GM10248 (cell line): Measurements from ENCODE around the gene FAM83E.

Experiments used
- CTCF ChIA-PET: fragments of 300-600 bp; sonication (Branson Sonifier 250); formaldehyde crosslinking; extraction: SDS; loops from one replicate; lab custom pipeline; 2021; ENCODE audit warnings: antibody characterized with exemption; lab: Yijun Ruan, JAX
- POLR2A ChIA-PET: fragments of 350-650 bp; sonication (Branson Sonifier 250); formaldehyde crosslinking; extraction: SDS; loops from one replicate; lab custom pipeline; 2020; ENCODE audit warnings: antibody characterized with exemption; lab: Yijun Ruan, JAX
- DNase-seq: peaks from one replicate; pipeline ENCODE4 v3.0.0; 2012; ENCODE audit errors: extremely low spot score
- CTCF ChIP-seq: IDR thresholded peaks from 2 replicates; pipeline ENCODE4 v1.5.1; 2012; ENCODE audit warnings: mild to moderate bottlenecking, low read depth; ENCODE audit errors: extremely low read depth, missing control alignments, control extremely low read depth

FAM83E gene

GRCh38 chr19:48646722-48647216 lies 31.9 kb upstream of the FAM83E start:
- no peak for TF ChIP-seq CTCF
- no peak for DNase-seq
- POLR2A ChIA-PET: interaction anchor here (0.6 to 1.0 kb wide), 2 partner anchors 28 to 37 kb away, joined by 5 read pairs; partner anchors contain the start of genes RPL18 and SPHK2
- CTCF ChIA-PET: interaction anchor here (0.6 to 3.1 kb wide), 9 partner anchors 10 to 324 kb away, joined by 3 to 23 read pairs (median 5); partner anchors contain the start of genes DBP and HSD17B14

GRCh38 chr19:48646001-48646721 lies 31.3 kb upstream of the FAM83E start, which contains the start of gene CA11:
Gene CA11, minus strand, starts transcription at chr19:48646187. Its CDS starts 555 bp downstream, at chr19:48645632.
- CTCF ChIA-PET: interaction anchor here (0.6 to 3.1 kb wide), 26 partner anchors 9 to 324 kb away, joined by 3 to 23 read pairs (median 4); partner anchors contain the start of genes DBP and HSD17B14
- POLR2A ChIA-PET: interaction anchor here (0.6 to 1.0 kb wide), 2 partner anchors 27 to 38 kb away, joined by 5 read pairs; partner anchors contain the start of genes RPL18 and SPHK2
- DNase-seq: peak; percentile 93
- TF ChIP-seq CTCF: peak; percentile 98

GRCh38 chr19:48645620-48646000 lies 30.7 kb upstream of the FAM83E start:
- TF ChIP-seq CTCF: no peak
- POLR2A ChIA-PET: interaction anchor here (1.0 kb wide), 1 partner anchor 27 kb away, joined by 5 read pairs; the partner anchor contains the start of genes RPL18 and SPHK2
- DNase-seq: no peak
- CTCF ChIA-PET: interaction anchor here (0.7 to 3.1 kb wide), 27 partner anchors 10 to 325 kb away, joined by 3 to 23 read pairs (median 4); partner anchors contain the start of gene HSD17B14

GRCh38 chr19:48644839-48645619 lies 30.2 kb upstream of the FAM83E start:
- DNase-seq: peak; percentile 77
- ChIA-PET CTCF (interaction anchor here (0.7 to 3.1 kb wide), 24 partner anchors 11 to 326 kb away, joined by 3 to 23 read pairs (median 4); partner anchors contain the start of gene HSD17B14), POLR2A (no interaction called here)
- no peak for TF ChIP-seq CTCF

- ChIA-PET CTCF (interaction anchor here (1.9 to 3.1 kb wide), 2 partner anchors 55 to 198 kb away, joined by 4 to 20 read pairs; no protein-coding TSS in a partner anchor), POLR2A (no interaction called here)
- DNase-seq: no peak
- no peak for TF ChIP-seq CTCF
These were observed 29.5 kb upstream of the FAM83E start for GRCh38 chr19:48644355-48644754.

- CTCF ChIA-PET: no interaction called here
- POLR2A ChIA-PET: no interaction called here
- no peak for DNase-seq
- no peak for TF ChIP-seq CTCF
These were observed 28.0 kb upstream of the FAM83E start for GRCh38 chr19:48642862-48643261.
